ENCODE data around the gene CALM1. TPM values are rescaled to one million over a fixed set of nuclear protein-coding genes. Genes with fewer than 3 reads are reported as not detected.

Gene CALM1
- total and polyA plus RNA-seq, 7 donors, result 404 to 889 (median 722) TPM

- WGBS, 2 donors, result 14 to 62% methylated on average over 1 of the region's 1 CpG
- no peak overlapping the region for H3K27ac ChIP-seq
- H3K4me1 ChIP-seq, result no peaks in the 10 kb centered on the region
- TF ChIP-seq EP300 (IDR thresholded peaks at IDR 0.05), result no peak
- TF ChIP-seq POLR2A (IDR thresholded peaks at IDR 0.05), result no peak
- no peak for TF ChIP-seq CTCF (IDR thresholded peaks at IDR 0.05)
- no peak for TF ChIP-seq POLR2AphosphoS5 (IDR thresholded peaks at IDR 0.05)
- H3K36me3 ChIP-seq, result no peaks in the 10 kb centered on the region
- no peak for DNase-seq
- H3K27me3 ChIP-seq, result no peaks in the 10 kb centered on the region
- no peaks in the 10 kb centered on the region for H3K9me3 ChIP-seq
- H3K4me3 ChIP-seq, result no peak overlapping the region
- intact Hi-C loops (cut with DNase I), result no loop called here
Measured at GRCh38 chr14:90368946-90369721, 27.7 kb upstream of the CALM1 start.

- no peak overlapping the region for H3K4me3 ChIP-seq
- no peak for DNase-seq
- no peak for TF ChIP-seq POLR2A (IDR thresholded peaks at IDR 0.05)
- no peak for TF ChIP-seq POLR2AphosphoS5 (IDR thresholded peaks at IDR 0.05)
- no peak for TF ChIP-seq EP300 (IDR thresholded peaks at IDR 0.05)
- TF ChIP-seq CTCF (IDR thresholded peaks at IDR 0.05), result no peak
- 69 to 92% methylated on average over 6 of the region's 6 CpGs for whole genome bisulfite sequencing, 2 donors
- H3K27me3 ChIP-seq, result no peaks in the 10 kb centered on the region
- no peak overlapping the region for H3K27ac ChIP-seq
- no peaks in the 10 kb centered on the region for H3K4me1 ChIP-seq
- H3K9me3 ChIP-seq, result no peaks in the 10 kb centered on the region
- H3K36me3 ChIP-seq, result no peaks in the 10 kb centered on the region
- intact Hi-C loops (cut with DNase I), result no loop called here
Measured at GRCh38 chr14:90373887-90374286, 22.9 kb upstream of the CALM1 start.

DNA sequence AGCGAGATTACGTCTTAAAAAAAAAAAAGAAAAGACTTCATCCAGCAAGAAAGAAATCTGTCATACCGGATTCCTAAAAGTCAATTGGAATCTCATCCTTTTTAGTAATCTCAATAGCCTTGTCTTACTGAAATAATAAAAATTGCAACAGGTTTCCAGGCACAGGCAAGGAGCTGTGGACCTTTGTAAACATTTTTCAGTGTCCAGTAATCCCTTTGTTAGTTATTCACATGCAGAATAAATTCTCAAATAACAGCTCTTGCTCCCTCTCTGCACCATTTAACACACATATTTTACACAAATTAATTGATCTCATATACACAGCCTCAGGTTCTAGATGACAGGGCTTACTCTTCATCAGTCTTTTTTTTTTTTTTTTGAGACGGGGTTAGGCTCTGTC, 22.0 kb upstream of the CALM1 start:
- Histone ChIP-seq H3K27ac (no peak overlapping the region), H3K4me1 (no peaks in the 10 kb centered on the region), H3K9me3 (no peaks in the 10 kb centered on the region), H3K27me3 (no peaks in the 10 kb centered on the region), H3K36me3 (no peaks in the 10 kb centered on the region), H3K4me3 (no peak overlapping the region)
- DNase-seq, result no peak
- intact Hi-C loops (cut with DNase I), result no loop called here
- 96 to 98% methylated on average over 4 of the region's 4 CpGs for WGBS, 2 donors
- TF ChIP-seq EP300 (IDR thresholded peaks at IDR 0.05) (no peak), POLR2AphosphoS5 (IDR thresholded peaks at IDR 0.05) (no peak), POLR2A (IDR thresholded peaks at IDR 0.05) (no peak), CTCF (IDR thresholded peaks at IDR 0.05) (no peak)

DNA sequence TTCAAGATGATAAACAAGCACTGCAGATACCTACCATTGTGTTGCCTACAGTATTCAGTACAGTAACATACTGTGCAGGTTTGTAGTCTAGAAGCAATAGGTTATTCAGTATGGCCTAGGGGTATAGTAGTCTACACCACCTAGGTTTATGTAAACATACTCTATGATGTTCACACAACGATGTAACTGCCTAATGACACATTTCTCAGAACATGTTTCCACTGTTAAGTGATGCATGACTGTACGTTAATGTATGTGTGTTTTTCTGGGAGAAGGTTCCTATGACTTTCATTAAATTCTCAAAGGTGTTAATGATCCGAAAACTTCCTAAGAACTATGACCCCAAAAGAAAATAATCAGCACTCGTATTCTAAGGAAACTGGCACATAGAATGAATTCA, 20.9 kb upstream of the CALM1 start:
- no peak for DNase-seq
- H3K27ac ChIP-seq, result no peak overlapping the region
- H3K36me3 ChIP-seq, result no peaks in the 10 kb centered on the region
- H3K27me3 ChIP-seq, result no peaks in the 10 kb centered on the region
- no peak overlapping the region for H3K4me3 ChIP-seq
- no peaks in the 10 kb centered on the region for H3K9me3 ChIP-seq
- intact Hi-C loops (cut with DNase I), result no loop called here
- peaks cover 0 to 9% (median 3%) of the 10 kb centered on the region in 4 donors for H3K4me1 ChIP-seq
- 65 to 79% methylated on average over 4 of the region's 4 CpGs for WGBS, 2 donors
- TF ChIP-seq POLR2AphosphoS5 (IDR thresholded peaks at IDR 0.05), result no peak
- no peak for TF ChIP-seq POLR2A (IDR thresholded peaks at IDR 0.05)
- TF ChIP-seq EP300 (IDR thresholded peaks at IDR 0.05), result no peak
- TF ChIP-seq CTCF (IDR thresholded peaks at IDR 0.05), result no peak

DNA sequence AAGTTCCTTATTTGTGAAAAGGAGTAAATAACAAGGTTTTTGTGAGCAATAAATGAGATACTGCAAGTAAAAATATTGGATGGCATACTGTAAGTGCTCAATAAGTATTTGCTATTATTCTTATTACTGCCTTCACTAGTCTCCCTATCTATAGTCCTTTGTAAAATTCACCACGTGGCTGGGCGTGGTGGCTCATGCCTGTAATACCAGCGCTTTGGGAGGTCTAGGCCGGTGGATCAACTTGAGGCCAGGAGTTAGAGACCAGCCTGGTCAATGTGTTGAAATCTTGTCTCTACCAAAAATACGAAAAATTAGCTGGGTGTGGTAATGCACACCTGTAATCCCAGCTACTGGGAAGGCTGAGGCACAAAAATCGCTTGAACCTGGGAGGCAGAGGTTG, 18.6 kb upstream of the CALM1 start:
- DNase-seq, result no peak
- no peaks in the 10 kb centered on the region for H3K27me3 ChIP-seq
- no peak overlapping the region for H3K4me3 ChIP-seq
- H3K36me3 ChIP-seq, result no peaks in the 10 kb centered on the region
- H3K4me1 ChIP-seq, result peaks cover 0 to 22% (median 16%) of the 10 kb centered on the region in 4 donors
- no peak overlapping the region for H3K27ac ChIP-seq
- intact Hi-C loops (cut with DNase I), result no loop called here
- 75 to 87% methylated on average over 6 of the region's 6 CpGs for WGBS, 2 donors
- TF ChIP-seq POLR2AphosphoS5 (IDR thresholded peaks at IDR 0.05) (no peak), CTCF (IDR thresholded peaks at IDR 0.05) (no peak), EP300 (IDR thresholded peaks at IDR 0.05) (no peak), POLR2A (IDR thresholded peaks at IDR 0.05) (no peak)
- H3K9me3 ChIP-seq, result no peaks in the 10 kb centered on the region
